ENCODE data around the gene SRGAP2B. TPM values are rescaled to one million over a fixed set of nuclear protein-coding genes. Genes with fewer than 3 reads are reported as not detected.
"Not testable (repeated sequence)": the region's sequence is repeated elsewhere in the genome, so short reads cannot be mapped to it uniquely, and the experiment has no call there.

SRGAP2B gene
- total and polyA plus RNA-seq, 10 of the 15 experiments (the other 5 are each of a cell fraction or from before 2014, with no cell fraction given): 1.2 to 8.9 (median 3.0) TPM

DNA sequence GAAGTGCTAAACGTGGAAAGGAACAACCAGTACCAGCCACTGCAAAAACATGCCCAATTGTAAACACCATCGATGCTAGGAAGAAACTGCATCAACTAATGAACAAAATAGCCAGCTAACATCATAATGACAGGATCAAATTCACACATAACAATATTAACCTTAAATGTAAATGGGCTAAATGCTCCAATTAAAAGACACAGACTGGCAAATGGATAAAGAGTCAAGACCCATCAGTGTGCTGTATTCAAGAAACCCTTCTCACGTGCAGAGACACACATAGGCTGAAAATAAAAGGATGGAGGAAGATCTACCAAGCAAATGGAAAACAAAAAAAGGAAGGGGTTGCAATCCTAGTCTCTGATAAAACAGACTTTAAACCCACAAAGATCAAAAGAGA, 128.6 kb downstream of the SRGAP2B start:
- H3K4me1 ChIP-seq (ENCODE audit: control insufficient read depth, insufficient read depth, low read length); H3K79me2 ChIP-seq (ENCODE audit: control insufficient read depth, insufficient read depth, low read length); H3K36me3 ChIP-seq (ENCODE audit: control insufficient read depth in 2 of 2, insufficient read depth in 2 of 2, low read length in 1 of 2); POLR2A ChIA-PET; intact Hi-C loops (cut with micrococcal nuclease; ENCODE audit: unreplicated experiment); DNase-seq (ENCODE audit: low read depth, low spot score); H3K27ac ChIP-seq (ENCODE audit: control insufficient read depth, insufficient read depth); H2AFZ ChIP-seq (ENCODE audit: control insufficient read depth, low read depth, low read length); H3K9ac ChIP-seq (ENCODE audit: control insufficient read depth, insufficient read depth, low read length); H3K27me3 ChIP-seq (replicated peaks in 1 of 2; ENCODE audit: control insufficient read depth in 2 of 2, insufficient read depth in 2 of 2, low read length in 1 of 2); H4K20me1 ChIP-seq (ENCODE audit: control insufficient read depth, insufficient read depth); H3K4me3 ChIP-seq; CTCF ChIA-PET; H3K4me2 ChIP-seq (ENCODE audit: control insufficient read depth, insufficient read depth); RAD21 ChIA-PET (ENCODE audit: unreplicated experiment); ATAC-seq; BruUV-seq (replicated peaks); FAIRE-seq; in situ Hi-C loops (cut with MboI); H3K9me3 ChIP-seq (replicated peaks; ENCODE audit: control insufficient read depth, insufficient read depth, low read length); SMC1A ChIA-PET (ENCODE audit: uncharacterized antibody, unreplicated experiment): not testable (repeated sequence)
- 63% methylated on average over 3 of the region's 3 CpGs for WGBS (ENCODE audit: insufficient coverage, insufficient replicate concordance, low lambda C conversion rate, missing lambda C conversion rate)

DNA sequence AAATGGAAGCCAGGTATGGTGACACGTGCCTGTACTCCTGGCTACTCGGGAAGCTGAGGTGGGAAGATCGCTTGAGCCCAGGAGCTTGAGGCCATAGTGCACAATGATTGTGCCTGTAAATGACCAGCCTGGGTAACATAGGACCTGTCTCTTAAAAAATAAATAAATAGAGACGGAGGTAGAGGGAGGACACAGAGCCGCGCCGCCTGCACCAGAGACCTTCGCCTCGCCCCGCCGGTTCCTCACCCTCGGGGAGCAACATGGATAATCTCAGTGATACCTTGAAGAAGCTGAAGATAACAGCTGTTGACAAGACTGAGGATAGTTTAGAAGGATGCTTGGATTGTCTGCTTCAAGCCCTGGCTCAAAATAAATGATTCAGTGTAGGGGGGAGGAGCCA, 130.4 kb downstream of the SRGAP2B start:
- intact Hi-C loops (cut with micrococcal nuclease; ENCODE audit: unreplicated experiment); H4K20me1 ChIP-seq (ENCODE audit: control insufficient read depth, insufficient read depth); H3K9me3 ChIP-seq (replicated peaks; ENCODE audit: control insufficient read depth, insufficient read depth, low read length); POLR2A ChIA-PET; RAD21 ChIA-PET (ENCODE audit: unreplicated experiment); ATAC-seq; H2AFZ ChIP-seq (ENCODE audit: control insufficient read depth, low read depth, low read length); H3K27ac ChIP-seq (ENCODE audit: control insufficient read depth, insufficient read depth); H3K79me2 ChIP-seq (ENCODE audit: control insufficient read depth, insufficient read depth, low read length); BruUV-seq (replicated peaks); in situ Hi-C loops (cut with MboI); H3K4me2 ChIP-seq (ENCODE audit: control insufficient read depth, insufficient read depth); H3K4me3 ChIP-seq; H3K36me3 ChIP-seq (ENCODE audit: control insufficient read depth in 2 of 2, insufficient read depth in 2 of 2, low read length in 1 of 2); H3K27me3 ChIP-seq (replicated peaks in 1 of 2; ENCODE audit: control insufficient read depth in 2 of 2, insufficient read depth in 2 of 2, low read length in 1 of 2); SMC1A ChIA-PET (ENCODE audit: uncharacterized antibody, unreplicated experiment); H3K9ac ChIP-seq (ENCODE audit: control insufficient read depth, insufficient read depth, low read length); CTCF ChIA-PET; DNase-seq (ENCODE audit: low read depth, low spot score); H3K4me1 ChIP-seq (ENCODE audit: control insufficient read depth, insufficient read depth, low read length); FAIRE-seq: not testable (repeated sequence)
- 91% methylated on average over 10 of the region's 12 CpGs for WGBS (ENCODE audit: insufficient coverage, insufficient replicate concordance, low lambda C conversion rate, missing lambda C conversion rate)

DNA sequence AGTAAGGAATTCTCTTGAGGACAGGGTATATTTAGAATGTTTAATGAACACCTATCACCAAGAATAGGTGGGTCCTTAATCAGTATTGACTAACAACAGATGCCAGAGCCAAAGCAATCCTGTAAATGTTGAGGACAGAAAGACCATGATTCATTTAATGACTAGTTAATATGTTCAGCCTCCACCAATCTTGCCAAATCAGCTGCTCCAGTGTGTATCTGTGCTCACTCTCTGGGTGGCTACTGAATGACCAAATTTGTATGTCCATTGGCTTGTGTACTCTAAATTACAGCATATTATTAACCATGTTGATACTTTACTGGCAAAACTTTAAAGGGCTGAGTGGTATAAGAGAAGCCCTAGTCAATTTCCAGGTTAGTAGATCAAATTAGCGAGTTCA, 130.9 kb downstream of the SRGAP2B start:
- H4K20me1 ChIP-seq (ENCODE audit: control insufficient read depth, insufficient read depth); H3K27ac ChIP-seq (ENCODE audit: control insufficient read depth, insufficient read depth); H3K4me1 ChIP-seq (ENCODE audit: control insufficient read depth, insufficient read depth, low read length); FAIRE-seq; in situ Hi-C loops (cut with MboI); CTCF ChIA-PET; H3K36me3 ChIP-seq (ENCODE audit: control insufficient read depth in 2 of 2, insufficient read depth in 2 of 2, low read length in 1 of 2); H3K79me2 ChIP-seq (ENCODE audit: control insufficient read depth, insufficient read depth, low read length); intact Hi-C loops (cut with micrococcal nuclease; ENCODE audit: unreplicated experiment); H3K4me3 ChIP-seq; H3K9ac ChIP-seq (ENCODE audit: control insufficient read depth, insufficient read depth, low read length); ATAC-seq; BruUV-seq (replicated peaks); H3K27me3 ChIP-seq (replicated peaks in 1 of 2; ENCODE audit: control insufficient read depth in 2 of 2, insufficient read depth in 2 of 2, low read length in 1 of 2); H2AFZ ChIP-seq (ENCODE audit: control insufficient read depth, low read depth, low read length); DNase-seq (ENCODE audit: low read depth, low spot score); H3K9me3 ChIP-seq (replicated peaks; ENCODE audit: control insufficient read depth, insufficient read depth, low read length); SMC1A ChIA-PET (ENCODE audit: uncharacterized antibody, unreplicated experiment); POLR2A ChIA-PET; H3K4me2 ChIP-seq (ENCODE audit: control insufficient read depth, insufficient read depth); RAD21 ChIA-PET (ENCODE audit: unreplicated experiment): not testable (repeated sequence)
- 25% methylated on average over 1 of the region's 1 CpG for WGBS (ENCODE audit: insufficient coverage, insufficient replicate concordance, low lambda C conversion rate, missing lambda C conversion rate)

DNA sequence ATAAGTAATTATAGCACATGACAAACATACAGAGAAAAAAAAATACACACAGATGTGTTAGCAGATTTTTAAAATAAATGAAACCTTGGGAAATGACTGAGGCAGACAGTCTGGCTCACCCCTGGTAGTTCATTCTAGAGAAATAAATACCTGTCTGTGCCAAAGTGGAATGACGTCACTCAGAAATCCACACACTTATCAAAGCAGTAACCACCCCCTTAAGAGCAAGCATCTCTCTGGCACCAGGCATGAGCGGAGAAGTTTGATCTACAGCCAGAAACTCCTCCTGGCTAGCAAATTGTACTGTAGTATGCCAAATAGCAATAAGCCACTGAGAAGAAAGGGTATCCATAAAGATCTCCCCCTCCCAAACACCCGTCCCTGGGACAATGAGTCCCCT, 131.6 kb downstream of the SRGAP2B start:
- H3K9ac ChIP-seq (ENCODE audit: control insufficient read depth, insufficient read depth, low read length); H4K20me1 ChIP-seq (ENCODE audit: control insufficient read depth, insufficient read depth); DNase-seq (ENCODE audit: low read depth, low spot score); FAIRE-seq; H3K4me2 ChIP-seq (ENCODE audit: control insufficient read depth, insufficient read depth); RAD21 ChIA-PET (ENCODE audit: unreplicated experiment); H2AFZ ChIP-seq (ENCODE audit: control insufficient read depth, low read depth, low read length); H3K27me3 ChIP-seq (replicated peaks in 1 of 2; ENCODE audit: control insufficient read depth in 2 of 2, insufficient read depth in 2 of 2, low read length in 1 of 2); H3K4me1 ChIP-seq (ENCODE audit: control insufficient read depth, insufficient read depth, low read length); H3K36me3 ChIP-seq (ENCODE audit: control insufficient read depth in 2 of 2, insufficient read depth in 2 of 2, low read length in 1 of 2); BruUV-seq (replicated peaks); intact Hi-C loops (cut with micrococcal nuclease; ENCODE audit: unreplicated experiment); in situ Hi-C loops (cut with MboI); POLR2A ChIA-PET; H3K9me3 ChIP-seq (replicated peaks; ENCODE audit: control insufficient read depth, insufficient read depth, low read length); H3K27ac ChIP-seq (ENCODE audit: control insufficient read depth, insufficient read depth); CTCF ChIA-PET; ATAC-seq; H3K4me3 ChIP-seq; H3K79me2 ChIP-seq (ENCODE audit: control insufficient read depth, insufficient read depth, low read length); SMC1A ChIA-PET (ENCODE audit: uncharacterized antibody, unreplicated experiment): not testable (repeated sequence)
- WGBS (ENCODE audit: insufficient coverage, insufficient replicate concordance, low lambda C conversion rate, missing lambda C conversion rate): 98% methylated on average over 2 of the region's 3 CpGs

Data from GM12878 (cell line).